H1 (cell line): Measurements from ENCODE around the gene ENPP1. TPM values are rescaled to one million over a fixed set of nuclear protein-coding genes. Genes with fewer than 3 reads are reported as not detected.

ENCODE experiments used
- CTCF ChIA-PET: fragments of 300-600 bp; sonication (Branson Sonifier 250); formaldehyde crosslinking; loops from one replicate; lab custom pipeline; 2021; ENCODE audit not compliant: partially characterized antibody; lab: Charles Lee
- POLR2A ChIA-PET: fragments of 300-600 bp; sonication (Branson Sonifier 250); formaldehyde crosslinking; loops from one replicate; lab custom pipeline; 2021; ENCODE audit warnings: inconsistent platforms; ENCODE audit not compliant: partially characterized antibody; lab: Charles Lee
- DNase-seq, 2 experiments: peaks; one replicate each; pipeline versions ENCODE4 v3.0.0 to v3.0.0-alpha.2; 2010 to 2022; ENCODE audit warnings: low spot score in 2 of 2, low read depth in 1 of 2, mixed read lengths in 1 of 2
- FAIRE-seq: peaks from 2 replicates; lab custom pipeline; 2011; peaks lifted over from hg19 to GRCh38; lab: Jason Lieb, UNC
- H2AFZ ChIP-seq: 2 replicates; pipeline ENCODE4 v1.8.1; 2012; ENCODE audit warnings: low read length, inconsistent platforms
- H2AK5ac ChIP-seq: 2 replicates; pipeline ENCODE4 v1.6.1; 2013; ENCODE audit warnings: low read depth, low read length
- H2BK120ac ChIP-seq: replicated peaks from 2 replicates; pipeline ENCODE3; 2013; ENCODE audit warnings: low read depth, low read length, inconsistent platforms
- H2BK12ac ChIP-seq: 2 replicates; pipeline ENCODE4 v1.6.1; 2013; ENCODE audit warnings: low read depth, low read length
- H2BK15ac ChIP-seq: 2 replicates; pipeline ENCODE4 v1.6.1; 2013; ENCODE audit warnings: low read length
- H2BK20ac ChIP-seq: 2 replicates; pipeline ENCODE4 v1.6.1; 2013; ENCODE audit warnings: low read length
- H2BK5ac ChIP-seq: 2 replicates; pipeline ENCODE4 v1.6.1; 2013; ENCODE audit warnings: low read depth, low read length
- H3K14ac ChIP-seq: 2 replicates; pipeline ENCODE4 v1.6.1; 2013; ENCODE audit warnings: inconsistent platforms; ENCODE audit not compliant: insufficient read length
- H3K18ac ChIP-seq: 2 replicates; pipeline ENCODE4 v1.6.1; 2013; ENCODE audit warnings: low read length; ENCODE audit errors: extremely low read depth
- H3K23ac ChIP-seq: 2 replicates; pipeline ENCODE4 v1.6.1; 2013; ENCODE audit warnings: inconsistent platforms; ENCODE audit not compliant: insufficient read length
- H3K23me2 ChIP-seq: 2 replicates; pipeline ENCODE4 v1.6.1; 2013; ENCODE audit warnings: low read depth, low read length
- H3K27ac ChIP-seq: 2 replicates; pipeline ENCODE4 v1.6.1; 2011; ENCODE audit warnings: low read depth, low read length, inconsistent platforms
- H3K27me3 ChIP-seq, 4 experiments: replicated peaks in 1 of 4; 1 replicate in 1 of 4; 2 replicates in 3 of 4; pipeline versions ENCODE4 v1.6.1 to v1.8.1; 2011 to 2013; ENCODE audit warnings: low read length in 3 of 4, mild to moderate bottlenecking in 3 of 4, inconsistent platforms in 2 of 4, mixed read lengths in 2 of 4, moderate library complexity in 1 of 4; ENCODE audit not compliant: control insufficient read depth in 3 of 4, insufficient read depth in 3 of 4; ENCODE audit errors: extremely low read depth in 1 of 4
- H3K36me3 ChIP-seq, 4 experiments: 2 replicates each; pipeline versions ENCODE4 v1.6.1 to v1.8.1; 2011 to 2013; ENCODE audit warnings: mild to moderate bottlenecking in 4 of 4, low read length in 3 of 4, moderate library complexity in 2 of 4, control low read depth in 1 of 4, inconsistent platforms in 1 of 4; ENCODE audit not compliant: insufficient read depth in 4 of 4, control insufficient read depth in 2 of 4
- H3K4ac ChIP-seq: replicated peaks from 2 replicates; pipeline ENCODE3; 2013; ENCODE audit warnings: low read length, low read depth, mixed read lengths, inconsistent platforms; ENCODE audit not compliant: insufficient read length
- H3K4me1 ChIP-seq, 4 experiments: replicated peaks in 1 of 4; 1 replicate in 1 of 4; 2 replicates in 3 of 4; pipeline versions ENCODE4 v1.6.1 to v1.8.1; 2011 to 2013; ENCODE audit warnings: low read length in 3 of 4, inconsistent platforms in 2 of 4, mixed read lengths in 1 of 4; ENCODE audit not compliant: insufficient read depth in 4 of 4, control insufficient read depth in 3 of 4
- H3K4me2 ChIP-seq, 2 experiments: 2 replicates each; pipeline versions ENCODE4 v1.6.1 to v1.8.1; 2011 to 2013; ENCODE audit warnings: low read depth in 2 of 2, low read length in 2 of 2, control low read depth in 1 of 2, inconsistent platforms in 1 of 2, mild to moderate bottlenecking in 1 of 2; ENCODE audit not compliant: insufficient read depth in 1 of 2
- H3K4me3 ChIP-seq, 4 experiments: fragments of 200-600, 300-600 bp in 1 of 4; sonication (generic), shearing (Covaris generic), sonication (Bioruptor Twin) in 1 of 4; 2 replicates each; pipeline versions ENCODE4 v1.5.1 to v1.8.1; 2011 to 2016; ENCODE audit warnings: low read length in 4 of 4, low read depth in 3 of 4, control low read depth in 2 of 4, inconsistent platforms in 2 of 4, mild to moderate bottlenecking in 2 of 4, mixed read lengths in 1 of 4, moderate library complexity in 1 of 4; ENCODE audit not compliant: insufficient read depth in 2 of 4; ENCODE audit errors: extremely low read depth in 1 of 4
- H3K56ac ChIP-seq: replicated peaks from 2 replicates; pipeline ENCODE3; 2013; ENCODE audit warnings: low read depth, mild to moderate bottlenecking, mixed read lengths, low read length, inconsistent platforms; ENCODE audit not compliant: insufficient read length
- H3K79me1 ChIP-seq: 2 replicates; pipeline ENCODE4 v1.6.1; 2013; ENCODE audit warnings: low read depth, low read length, control low read depth
- H3K79me2 ChIP-seq, 2 experiments: 2 replicates each; pipeline versions ENCODE4 v1.6.1 to v1.8.1; 2012 to 2013; ENCODE audit warnings: low read length in 2 of 2, mild to moderate bottlenecking in 2 of 2, inconsistent platforms in 1 of 2; ENCODE audit not compliant: insufficient read depth in 2 of 2, control insufficient read depth in 1 of 2
- H3K9ac ChIP-seq, 4 experiments: replicated peaks in 1 of 4; 1 replicate in 1 of 4; 2 replicates in 3 of 4; pipeline versions ENCODE4 v1.6.1 to v1.8.1; 2011 to 2013; ENCODE audit warnings: low read depth in 3 of 4, low read length in 3 of 4, control low read depth in 2 of 4, mild to moderate bottlenecking in 2 of 4, moderate library complexity in 2 of 4, inconsistent platforms in 1 of 4; ENCODE audit errors: extremely low read depth in 1 of 4
- H3K9me3 ChIP-seq, 2 experiments: 2 replicates each; pipeline versions ENCODE4 v1.6.1 to v1.8.1; 2012 to 2013; ENCODE audit warnings: mild to moderate bottlenecking in 2 of 2, moderate library complexity in 2 of 2, control low read depth in 1 of 2, inconsistent platforms in 1 of 2, low read depth in 1 of 2, low read length in 1 of 2, mixed read lengths in 1 of 2; ENCODE audit not compliant: insufficient read depth in 2 of 2
- H4K20me1 ChIP-seq, 2 experiments: replicated peaks in 1 of 2; 2 replicates each; pipeline versions ENCODE3 to v1.8.1; 2011 to 2013; ENCODE audit warnings: inconsistent platforms in 2 of 2, low read length in 2 of 2, mild to moderate bottlenecking in 1 of 2; ENCODE audit not compliant: insufficient read depth in 2 of 2, control insufficient read depth in 1 of 2
- H4K5ac ChIP-seq: 2 replicates; pipeline ENCODE4 v1.6.1; 2013; ENCODE audit warnings: low read length, low read depth, mixed read lengths, inconsistent platforms; ENCODE audit not compliant: insufficient read length
- H4K8ac ChIP-seq: 2 replicates; pipeline ENCODE4 v1.8.0; 2013; ENCODE audit warnings: mild to moderate bottlenecking, moderate library complexity, low read length, inconsistent platforms; ENCODE audit not compliant: insufficient read depth; ENCODE audit errors: extremely low read depth
- H4K91ac ChIP-seq: replicated peaks from 2 replicates; pipeline ENCODE3; 2013; ENCODE audit warnings: low read length, mixed read lengths, inconsistent platforms; ENCODE audit not compliant: insufficient read length
- GTF2F1 ChIP-seq: IDR thresholded peaks from 2 replicates; pipeline ENCODE4 v1.6.1; 2012; ENCODE audit warnings: low read depth, low read length, improper control_type of control experiment, borderline replicate concordance
- KDM5A ChIP-seq: fragments of 200-600 bp; IDR thresholded peaks from 2 replicates; pipeline ENCODE4 v1.7.1; 2012; ENCODE audit warnings: mild to moderate bottlenecking, low read length, inconsistent platforms, mixed read lengths
- SUZ12 ChIP-seq: fragments of 200-600 bp; sonication (generic); IDR thresholded peaks from 2 replicates; pipeline ENCODE4 v1.6.1; 2012; ENCODE audit warnings: mild to moderate bottlenecking, inconsistent platforms, low read length, moderate library complexity, mixed read lengths
- TAF1 ChIP-seq: IDR thresholded peaks from 2 replicates; pipeline ENCODE4 v1.6.1; 2011; ENCODE audit warnings: mild to moderate bottlenecking, low read depth, low read length
- TBP ChIP-seq: IDR thresholded peaks from 2 replicates; pipeline ENCODE4 v1.6.1; 2011; ENCODE audit warnings: low read depth, low read length, improper control_type of control experiment
- TEAD4 ChIP-seq: IDR thresholded peaks from 2 replicates; pipeline ENCODE4 v1.6.1; 2012; ENCODE audit warnings: low read depth, low read length, inconsistent platforms, mixed read lengths
- WGBS, 2 experiments: shearing (Covaris generic) in 1 of 2; methylation state at CpG; one replicate each; pipeline versions ENCODE4 v1.1.6 to v1.1.7; 2013 to 2015; ENCODE audit warnings: low lambda C conversion rate in 2 of 2, mixed read lengths in 2 of 2, inconsistent platforms in 1 of 2, low coverage in 1 of 2, missing lambda C conversion rate in 1 of 2; ENCODE audit not compliant: insufficient replicate concordance in 2 of 2, insufficient coverage in 1 of 2, insufficient read length in 1 of 2; ENCODE audit errors: extremely low coverage in 1 of 2, missing lambda C conversion rate in 1 of 2; 5-methylcytosine and 5-hydroxymethylcytosine counted together
- polyA plus RNA-seq, 7 experiments: library from polyadenylated mRNA; depleted of rRNA in 3 of 7; stranded (reverse) in 5 of 7; unstranded in 2 of 7; fragments of >200 nt in 5 of 7; fragments of 200-250 nt in 2 of 7; gene quantifications; 1 replicate in 5 of 7; 2 replicates in 1 of 7; 4 replicates in 1 of 7; pipeline versions ENCODE4 v1.2.1 to v1.2.3, GENCODE V29; 2011 to 2013; ENCODE audit warnings: missing spikeins in 2 of 7, mixed read lengths in 2 of 7
- total RNA-seq: library from RNA; stranded (reverse); fragmentation: NEBNext Ultra II Directional; extraction: Animal tissue kit (Norgen Biotek cat#: 25700); gene quantifications from 2 replicates; pipeline ENCODE4 v1.2.1, GENCODE V29; 2021
- TF ChIP-seq, protein P1 (sequence below): IDR thresholded peaks from 2 replicates; pipeline ENCODE4 v1.6.1; 2012; ENCODE audit warnings: inconsistent platforms

ENPP1 gene
- total and polyA plus RNA-seq, 2 of the 8 experiments (the other 6 are each of a cell fraction or from before 2014, with no cell fraction given), result 10.1 to 39.1 TPM

DNA sequence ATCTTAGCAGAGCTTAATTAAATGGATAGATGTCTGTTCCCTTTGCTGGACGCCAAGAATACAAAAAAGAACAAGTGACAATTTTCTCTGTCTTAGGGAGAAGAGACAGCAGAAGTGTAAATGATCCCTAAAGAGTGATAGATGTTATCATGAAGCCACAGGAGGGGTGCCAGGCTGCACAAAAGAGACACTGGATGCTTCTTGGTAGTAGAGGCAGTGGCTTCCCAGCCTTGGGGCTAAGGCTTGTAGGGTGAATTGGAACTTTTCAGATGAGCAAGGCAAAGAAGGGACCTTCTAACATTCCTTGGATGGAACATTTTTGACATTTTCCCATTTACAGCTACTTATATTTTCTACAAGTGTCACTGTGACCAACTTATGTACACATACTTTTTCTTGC is 85.4 kb downstream of the ENPP1 start:
- no peaks in the 10 kb centered on the region for H3K79me1 ChIP-seq
- FAIRE-seq (no peak), DNase-seq (no peak)
- H3K9ac ChIP-seq, result no peak overlapping the region
- no peak overlapping the region for H3K56ac ChIP-seq
- no peak overlapping the region for H4K5ac ChIP-seq
- H3K23ac ChIP-seq, result no peak overlapping the region
- TF ChIP-seq SUZ12, result no peak
- TF ChIP-seq TAF1, result no peak
- no peak for TF ChIP-seq KDM5A
- TF ChIP-seq GTF2F1, result no peak
- no peak for TF ChIP-seq TEAD4
- TF ChIP-seq, protein P1, sequence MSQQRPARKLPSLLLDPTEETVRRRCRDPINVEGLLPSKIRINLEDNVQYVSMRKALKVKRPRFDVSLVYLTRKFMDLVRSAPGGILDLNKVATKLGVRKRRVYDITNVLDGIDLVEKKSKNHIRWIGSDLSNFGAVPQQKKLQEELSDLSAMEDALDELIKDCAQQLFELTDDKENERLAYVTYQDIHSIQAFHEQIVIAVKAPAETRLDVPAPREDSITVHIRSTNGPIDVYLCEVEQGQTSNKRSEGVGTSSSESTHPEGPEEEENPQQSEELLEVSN, result no peak
- no peak for TF ChIP-seq TBP
- H3K18ac ChIP-seq, result no peak overlapping the region
- H4K8ac ChIP-seq, result no peak overlapping the region
- H3K4ac ChIP-seq, result no peak overlapping the region
- no peak overlapping the region for H2BK20ac ChIP-seq
- H3K27me3 ChIP-seq, result no peaks in the 10 kb centered on the region
- no peak overlapping the region; the same call in 1 of the 2 replicates for H2BK12ac ChIP-seq
- CTCF ChIA-PET, result interaction anchor here (0.8 to 2.3 kb wide), 2 partner anchors 17 to 198 kb away, joined by 3 to 8 read pairs; no protein-coding TSS in a partner anchor
- no peak overlapping the region for H2AFZ ChIP-seq
- no peak overlapping the region for H3K14ac ChIP-seq
- H3K79me2 ChIP-seq, result no peaks in the 10 kb centered on the region
- H4K20me1 ChIP-seq, result no peaks in the 10 kb centered on the region
- H3K4me1 ChIP-seq, result peaks cover 0 to 8% (median 3%) of the 10 kb centered on the region in 4 experiments; a peak in 3 of 7 replicates
- H4K91ac ChIP-seq, result no peak overlapping the region
- no peak overlapping the region for H2AK5ac ChIP-seq
- H2BK120ac ChIP-seq, result no peak overlapping the region
- H3K4me2 ChIP-seq, result no peak overlapping the region
- H3K4me3 ChIP-seq, result no peak overlapping the region
- H3K36me3 ChIP-seq, result peaks cover 0 to 26% (median 14%) of the 10 kb centered on the region in 4 experiments; a peak in 5 of 8 replicates
- no peak overlapping the region for H2BK15ac ChIP-seq
- no peak overlapping the region for H3K27ac ChIP-seq
- POLR2A ChIA-PET, result interaction anchor here (1.2 to 2.5 kb wide), 2 partner anchors 11 to 15 kb away, joined by 3 to 10 read pairs; no protein-coding TSS in a partner anchor
- no peak overlapping the region for H2BK5ac ChIP-seq
- peaks cover 13 to 15% of the 10 kb centered on the region in 2 experiments for H3K9me3 ChIP-seq
- 81% methylated on average over 1 of the region's 1 CpG; no CpG with 5 or more reads in 1 of the 2 experiments for WGBS, 2 experiments
- H3K23me2 ChIP-seq, result no peaks in the 10 kb centered on the region
